ENCODE measurements around the gene NOL4L.

NOL4L gene

DNA sequence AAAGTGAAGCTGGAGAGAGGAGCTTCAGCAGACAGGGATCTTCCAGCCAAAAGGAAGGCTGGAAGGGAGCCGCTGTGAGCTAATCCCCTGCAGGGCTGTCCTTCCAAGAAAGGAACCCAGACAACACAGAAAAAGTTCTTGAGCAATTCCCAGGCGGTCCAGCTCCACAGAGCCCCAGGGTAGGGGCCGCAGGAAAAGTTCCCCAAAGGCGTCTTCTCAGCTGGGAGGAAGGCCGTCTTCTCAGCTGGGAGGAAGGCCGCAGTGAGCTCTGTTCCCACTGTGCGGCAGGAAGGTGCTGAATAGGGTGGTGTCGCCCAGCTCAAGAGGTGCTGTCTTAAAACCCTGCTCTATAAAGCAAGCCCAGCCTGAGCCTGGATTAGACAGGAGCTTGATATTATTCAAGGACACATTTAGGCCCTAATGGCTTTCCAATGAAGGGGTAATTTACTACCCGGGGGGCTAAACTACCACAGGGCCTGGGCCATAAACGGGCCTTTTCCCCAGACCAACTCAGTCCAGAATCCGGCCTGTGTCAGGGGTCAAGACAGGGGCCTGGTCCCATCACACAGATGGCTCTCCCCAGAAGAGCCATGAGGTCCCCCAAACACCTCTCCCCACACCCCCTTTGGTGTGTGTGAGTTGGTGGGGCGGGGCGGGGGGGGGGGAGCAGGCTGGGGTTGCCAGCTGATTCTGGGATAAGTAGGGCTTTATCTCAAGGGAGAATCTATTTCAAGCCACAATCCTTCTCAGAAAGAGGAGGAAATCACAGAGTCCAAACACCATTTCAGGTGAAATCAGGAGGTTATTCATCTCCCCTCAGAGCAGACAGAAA, 103.6 kb downstream of the NOL4L start:
- peaks cover 24% of the 10 kb centered on the region for H3K4me1 ChIP-seq (ENCODE audit: insufficient read depth, low read length)
- H3K9me3 ChIP-seq (ENCODE audit: control insufficient read depth, insufficient read depth, low read length): no peaks in the 10 kb centered on the region
- H3K9ac ChIP-seq (ENCODE audit: low read depth, low read length): peak overlapping the region; percentile 58
- no peaks in the 10 kb centered on the region for H3K36me3 ChIP-seq (ENCODE audit: insufficient read depth, low read length)

DNA sequence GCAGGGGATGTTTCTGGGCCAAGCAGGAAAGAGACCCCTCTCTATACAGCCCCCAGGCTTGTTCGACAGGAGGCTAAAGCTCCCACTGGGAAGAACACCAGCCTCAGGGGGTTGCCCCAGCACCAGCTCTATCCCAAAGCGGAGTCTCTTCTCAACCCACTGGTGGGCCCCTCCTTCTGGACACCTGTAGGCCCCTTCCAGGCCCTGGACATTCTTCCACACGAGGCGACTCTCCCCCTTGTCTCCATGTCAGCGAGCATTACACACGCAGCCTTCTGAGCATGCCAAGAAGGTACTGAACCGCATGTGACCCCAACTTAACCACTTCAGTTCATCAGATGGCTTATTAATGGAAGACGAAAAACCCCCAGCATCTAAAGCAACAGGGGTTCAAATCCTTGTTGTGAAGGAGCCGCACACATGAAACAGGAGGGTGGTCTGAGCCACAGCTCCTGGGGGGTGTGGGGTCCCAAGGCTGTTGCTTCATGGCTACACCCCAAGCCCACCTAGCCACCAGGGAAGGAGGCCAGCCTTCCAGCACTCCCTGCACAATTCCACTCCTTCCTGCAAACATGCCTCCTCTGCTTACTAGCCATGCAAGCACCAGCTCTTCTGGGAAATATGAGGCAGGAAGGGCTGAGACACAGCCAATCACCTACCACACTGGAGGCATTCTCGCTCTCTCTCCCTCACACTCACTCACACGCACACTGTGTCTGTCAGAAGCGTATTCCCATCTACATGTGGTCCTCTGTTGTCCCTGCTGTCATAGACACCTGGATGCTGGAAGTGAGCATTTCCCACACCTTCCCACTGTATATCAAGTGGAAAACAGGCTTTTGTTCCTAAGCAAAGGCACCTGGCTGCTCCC, 104.5 kb downstream of the NOL4L start:
- no peaks in the 10 kb centered on the region for H3K36me3 ChIP-seq (ENCODE audit: insufficient read depth, low read length)
- H3K9me3 ChIP-seq (ENCODE audit: control insufficient read depth, insufficient read depth, low read length): no peaks in the 10 kb centered on the region
- peaks cover 28% of the 10 kb centered on the region for H3K4me1 ChIP-seq (ENCODE audit: insufficient read depth, low read length)
- H3K9ac ChIP-seq (ENCODE audit: low read depth, low read length): no peak overlapping the region

DNA sequence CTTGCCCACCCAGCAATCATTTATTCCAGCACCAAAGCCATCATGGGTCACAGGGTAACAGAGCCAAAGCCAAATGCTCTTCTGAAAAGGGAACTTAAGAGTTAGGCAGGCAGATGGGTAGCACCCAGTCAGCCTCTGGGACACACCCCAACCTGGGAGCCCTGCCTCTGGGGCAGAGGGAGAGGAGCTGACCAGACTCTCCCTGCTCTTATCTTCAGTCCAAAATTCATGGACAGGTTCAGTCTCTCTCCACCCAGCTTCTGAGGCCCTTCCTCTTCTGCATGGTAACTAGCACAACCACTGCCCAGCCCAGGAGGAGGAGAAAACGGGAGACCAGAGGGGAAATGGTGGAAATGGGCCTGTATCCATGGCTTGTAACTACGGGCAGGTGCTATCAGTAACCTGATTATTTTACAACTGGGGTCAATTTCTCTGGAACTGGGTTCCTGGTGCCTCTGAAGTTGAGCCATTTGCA, 105.4 kb downstream of the NOL4L start:
- Histone ChIP-seq H3K4me1 (ENCODE audit: insufficient read depth, low read length) (peaks cover 31% of the 10 kb centered on the region), H3K9me3 (ENCODE audit: control insufficient read depth, insufficient read depth, low read length) (no peaks in the 10 kb centered on the region), H3K36me3 (ENCODE audit: insufficient read depth, low read length) (no peaks in the 10 kb centered on the region), H3K9ac (ENCODE audit: low read depth, low read length) (no peak overlapping the region)

DNA sequence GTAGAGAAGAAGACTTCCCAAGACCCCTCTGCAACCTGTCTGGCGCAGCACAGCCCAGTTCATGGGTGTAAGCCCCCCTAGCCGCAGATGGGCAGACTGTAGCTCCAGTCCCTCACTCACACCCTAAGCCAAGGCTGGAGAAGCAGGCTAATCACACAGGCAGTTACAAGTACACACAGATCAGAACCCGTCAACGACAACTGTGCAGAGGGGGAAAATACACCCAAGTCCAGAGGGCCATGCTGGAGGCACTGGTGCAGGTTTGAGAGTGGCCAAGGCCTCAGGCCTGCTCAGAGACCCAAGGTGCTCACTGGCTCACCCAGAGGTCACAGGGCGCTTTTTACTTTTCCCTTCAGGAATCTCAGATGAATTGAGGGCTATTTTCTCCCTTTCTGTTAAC, 106.1 kb downstream of the NOL4L start:
- Histone ChIP-seq H3K36me3 (ENCODE audit: insufficient read depth, low read length) (no peaks in the 10 kb centered on the region), H3K9ac (ENCODE audit: low read depth, low read length) (no peak overlapping the region), H3K4me1 (ENCODE audit: insufficient read depth, low read length) (peaks cover 35% of the 10 kb centered on the region), H3K9me3 (ENCODE audit: control insufficient read depth, insufficient read depth, low read length) (no peaks in the 10 kb centered on the region)

DNA sequence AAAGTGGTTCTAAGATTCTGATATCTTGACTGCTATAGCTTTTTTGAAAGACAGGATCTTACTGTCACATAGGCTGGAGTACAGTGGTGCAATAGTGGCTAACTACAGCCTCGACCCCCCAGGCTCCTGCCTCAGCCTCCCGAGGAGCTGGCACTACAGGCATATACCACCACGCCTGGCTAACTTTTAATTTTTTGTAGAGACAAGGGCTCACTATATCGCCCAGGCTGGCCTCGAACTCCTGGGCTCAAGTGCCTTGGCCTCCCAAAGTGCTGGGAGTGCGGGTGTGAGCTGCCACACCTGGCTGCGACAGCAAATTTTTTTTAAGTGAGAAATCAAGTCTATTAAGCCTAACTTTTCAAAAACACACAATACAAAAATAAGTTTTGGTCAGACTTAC, 106.6 kb downstream of the NOL4L start:
- Histone ChIP-seq H3K36me3 (ENCODE audit: insufficient read depth, low read length) (no peaks in the 10 kb centered on the region), H3K9ac (ENCODE audit: low read depth, low read length) (no peak overlapping the region), H3K4me1 (ENCODE audit: insufficient read depth, low read length) (peaks cover 35% of the 10 kb centered on the region), H3K9me3 (ENCODE audit: control insufficient read depth, insufficient read depth, low read length) (no peaks in the 10 kb centered on the region)

DNA sequence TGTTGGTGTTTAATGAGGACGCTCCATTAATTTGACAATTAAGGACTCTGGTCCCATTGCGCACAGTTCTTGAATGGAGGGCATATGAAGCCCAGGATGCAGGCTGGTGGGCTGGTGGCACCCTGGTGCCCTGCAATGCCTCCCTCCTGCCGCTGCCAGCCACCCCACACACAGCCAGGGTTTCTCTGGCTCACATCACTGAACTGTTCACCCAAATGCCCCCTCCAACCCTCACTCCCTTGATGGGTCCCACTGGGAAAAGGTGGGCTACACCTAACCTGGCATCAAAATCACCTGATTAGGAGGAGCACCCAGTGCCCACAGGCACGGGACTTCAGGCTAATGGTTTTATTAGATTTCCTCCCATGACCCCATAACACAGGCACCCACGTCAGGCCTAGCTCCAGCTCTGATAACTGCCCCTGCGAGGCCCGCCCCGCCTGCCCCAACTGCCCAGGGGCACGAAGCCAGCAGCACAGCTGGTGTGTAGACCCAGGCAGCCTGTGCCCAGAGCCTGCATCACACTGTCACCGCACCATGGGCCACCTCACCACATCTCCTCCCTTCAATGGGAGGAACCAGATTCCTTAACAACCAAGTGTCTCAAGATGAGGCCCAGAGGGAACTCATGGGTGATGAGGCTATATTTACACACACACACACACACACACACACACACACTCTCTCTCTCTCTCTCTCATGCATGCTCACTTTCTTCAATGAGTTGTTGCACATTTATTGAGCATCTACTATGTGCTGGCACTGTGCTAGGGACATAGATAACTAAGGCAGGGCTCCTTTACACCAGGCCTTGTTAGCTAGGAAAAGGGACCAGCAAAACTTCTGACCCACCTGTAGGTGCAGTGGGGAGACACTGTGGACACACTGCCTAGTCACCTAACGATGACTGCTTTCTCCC, 107.3 kb downstream of the NOL4L start:
- Histone ChIP-seq H3K36me3 (ENCODE audit: insufficient read depth, low read length) (no peaks in the 10 kb centered on the region), H3K9me3 (ENCODE audit: control insufficient read depth, insufficient read depth, low read length) (no peaks in the 10 kb centered on the region), H3K4me1 (ENCODE audit: insufficient read depth, low read length) (peaks cover 35% of the 10 kb centered on the region), H3K9ac (ENCODE audit: low read depth, low read length) (no peak overlapping the region)

DNA sequence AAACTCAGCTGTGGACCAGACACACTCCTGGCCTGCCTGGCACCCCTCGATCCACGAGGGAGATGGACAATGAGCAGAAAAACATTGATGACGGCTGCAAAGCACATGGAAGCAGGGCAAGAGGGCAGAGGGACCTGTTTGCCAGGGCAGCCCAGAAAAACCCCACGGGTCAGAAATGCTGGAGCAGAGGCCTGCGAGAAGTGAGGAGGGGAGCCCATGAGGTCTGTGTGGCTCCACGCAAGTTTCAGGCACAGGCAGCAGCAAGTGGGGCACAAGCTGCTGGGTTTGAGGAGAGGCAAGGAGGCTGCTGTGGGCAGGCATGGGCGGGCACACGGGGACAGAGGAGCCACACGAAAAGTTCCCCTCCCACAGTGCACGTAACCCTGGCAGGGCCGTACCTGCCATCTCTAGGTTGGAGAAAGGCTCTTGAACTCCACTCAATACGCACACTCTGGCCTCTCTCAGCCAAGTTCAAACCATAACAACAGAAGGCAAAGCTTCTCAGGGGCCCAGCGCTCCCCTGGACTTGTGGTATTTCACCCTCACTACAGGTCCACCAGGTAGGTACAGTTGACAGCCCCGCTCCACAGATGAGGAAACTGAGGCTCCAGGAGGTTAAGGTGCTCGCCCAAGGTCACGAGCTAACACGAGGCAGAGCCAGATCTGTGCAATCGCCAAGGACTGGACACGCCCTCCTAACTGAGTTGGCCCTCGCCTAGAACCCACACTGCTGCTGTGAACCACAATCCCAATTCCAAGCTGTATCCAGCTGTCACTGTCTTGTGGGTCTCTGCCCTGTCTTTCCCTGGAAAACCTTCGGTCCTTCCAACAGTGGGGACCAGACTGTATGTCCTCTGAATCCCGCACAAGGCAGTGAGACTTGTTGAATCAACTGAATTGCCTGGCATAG, 108.2 kb downstream of the NOL4L start:
- Histone ChIP-seq H3K4me1 (ENCODE audit: insufficient read depth, low read length) (peaks cover 35% of the 10 kb centered on the region), H3K9me3 (ENCODE audit: control insufficient read depth, insufficient read depth, low read length) (no peaks in the 10 kb centered on the region), H3K9ac (ENCODE audit: low read depth, low read length) (no peak overlapping the region)

DNA sequence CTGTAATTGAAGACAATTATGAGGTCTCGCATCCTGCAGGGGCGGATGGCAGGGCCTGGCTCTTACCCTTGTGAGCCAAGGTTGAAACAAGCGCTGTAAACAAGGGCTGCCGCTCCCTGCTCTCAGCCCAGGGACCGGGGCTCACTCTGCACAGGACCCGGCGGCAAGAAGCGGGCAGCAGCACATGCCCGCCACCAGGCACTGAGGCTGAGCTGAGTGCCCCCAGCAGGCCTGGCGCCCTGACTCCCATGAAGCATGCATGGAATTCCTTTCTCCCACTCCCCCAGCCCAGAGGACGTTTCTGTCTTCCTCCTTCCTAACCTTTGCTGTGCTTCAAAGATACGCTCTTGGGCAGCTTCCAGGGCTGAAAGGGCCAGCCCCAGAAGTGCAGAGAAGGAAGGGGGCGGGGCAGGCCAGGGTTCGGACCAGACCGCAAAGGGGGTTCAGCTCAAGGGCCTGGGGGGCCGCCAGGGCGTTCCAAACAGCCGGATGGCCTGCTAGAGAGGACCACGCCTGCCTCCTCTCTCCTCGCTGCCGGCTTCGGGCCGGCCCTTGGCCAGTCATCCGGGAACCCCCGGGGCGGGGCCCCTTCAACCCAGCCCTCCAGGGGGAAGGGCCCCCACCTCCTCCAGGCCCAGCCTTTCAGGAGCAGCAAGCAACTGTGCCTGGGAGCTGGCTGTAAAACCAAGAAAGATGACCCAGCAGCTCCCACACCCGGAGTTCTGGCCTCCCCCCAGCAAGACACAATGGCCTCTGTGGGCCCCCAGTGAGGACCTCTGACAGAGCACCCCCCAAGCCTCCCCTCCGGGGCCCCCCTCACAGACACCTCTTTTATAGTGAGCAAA, 109.9 kb downstream of the NOL4L start:
- no peaks in the 10 kb centered on the region for H3K9me3 ChIP-seq (ENCODE audit: control insufficient read depth, insufficient read depth, low read length)
- H3K9ac ChIP-seq (ENCODE audit: low read depth, low read length): peak overlapping the region; percentile 17

More for the DNA sequence above, 108.2 kb downstream of the NOL4L start:
- no peaks in the 10 kb centered on the region for H3K36me3 ChIP-seq (ENCODE audit: insufficient read depth, low read length)

DNA sequence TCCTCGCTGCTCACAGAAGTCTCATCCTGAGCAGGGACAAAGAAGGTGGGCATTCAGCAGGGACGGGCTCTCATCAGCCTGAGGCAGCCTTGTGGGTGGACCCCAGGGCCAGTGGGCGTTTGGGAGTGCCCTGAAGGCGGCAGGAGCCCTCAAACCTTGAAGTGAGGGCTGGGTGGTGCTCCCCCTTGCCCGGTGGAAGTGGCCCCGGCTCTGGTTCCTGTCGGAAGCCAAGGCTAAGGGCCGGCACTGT, 110.5 kb downstream of the NOL4L start:
- peak overlapping the region; percentile 17; the same call in 1 of the 2 replicates for H3K9ac ChIP-seq (ENCODE audit: low read depth, low read length)
- peaks cover 24% of the 10 kb centered on the region for H3K4me1 ChIP-seq (ENCODE audit: insufficient read depth, low read length)
- H3K9me3 ChIP-seq (ENCODE audit: control insufficient read depth, insufficient read depth, low read length): no peaks in the 10 kb centered on the region
- no peaks in the 10 kb centered on the region for H3K36me3 ChIP-seq (ENCODE audit: insufficient read depth, low read length)

More for the DNA sequence above, 109.9 kb downstream of the NOL4L start:
- peaks cover 21% of the 10 kb centered on the region for H3K4me1 ChIP-seq (ENCODE audit: insufficient read depth, low read length)
- no peaks in the 10 kb centered on the region for H3K36me3 ChIP-seq (ENCODE audit: insufficient read depth, low read length)

DNA sequence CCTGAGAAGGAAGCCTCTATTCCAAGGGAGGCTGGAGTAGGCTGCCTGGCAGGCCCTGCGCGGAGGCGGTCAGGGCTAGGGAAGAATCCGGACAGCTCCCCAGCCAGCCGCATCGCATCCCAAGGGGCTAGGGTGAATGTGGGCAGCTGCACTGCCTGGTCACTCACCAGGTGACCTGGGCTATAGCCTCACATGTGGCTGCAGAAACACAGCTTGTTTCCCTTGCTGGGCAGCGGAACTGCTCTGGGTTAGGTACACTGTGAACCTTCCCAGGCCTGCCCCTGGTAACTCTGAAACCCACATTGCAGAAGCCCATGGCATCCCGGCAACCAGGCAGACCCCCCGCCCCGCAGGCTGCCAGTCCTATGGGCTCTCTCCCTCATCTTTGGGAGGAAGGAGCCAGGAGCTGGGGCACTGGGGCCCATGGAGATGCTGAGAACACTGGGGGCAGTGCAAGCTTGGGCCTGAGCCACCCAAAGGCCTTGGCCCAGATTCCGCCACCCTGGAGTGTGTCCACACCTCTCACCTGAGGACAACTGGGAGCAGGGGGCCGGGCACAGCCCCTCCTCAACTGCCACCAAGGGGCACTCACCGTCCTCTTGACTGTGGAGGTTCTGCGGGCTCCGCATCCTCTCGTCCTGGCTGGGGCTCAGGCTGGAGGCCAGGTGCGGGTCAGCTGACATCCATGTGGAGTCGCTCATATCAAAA, 111.0 kb downstream of the NOL4L start:
- peaks cover 26% of the 10 kb centered on the region for H3K4me1 ChIP-seq (ENCODE audit: insufficient read depth, low read length)
- H3K9ac ChIP-seq (ENCODE audit: low read depth, low read length): no peak overlapping the region
- no peaks in the 10 kb centered on the region for H3K9me3 ChIP-seq (ENCODE audit: control insufficient read depth, insufficient read depth, low read length)
- no peaks in the 10 kb centered on the region for H3K36me3 ChIP-seq (ENCODE audit: insufficient read depth, low read length)

DNA sequence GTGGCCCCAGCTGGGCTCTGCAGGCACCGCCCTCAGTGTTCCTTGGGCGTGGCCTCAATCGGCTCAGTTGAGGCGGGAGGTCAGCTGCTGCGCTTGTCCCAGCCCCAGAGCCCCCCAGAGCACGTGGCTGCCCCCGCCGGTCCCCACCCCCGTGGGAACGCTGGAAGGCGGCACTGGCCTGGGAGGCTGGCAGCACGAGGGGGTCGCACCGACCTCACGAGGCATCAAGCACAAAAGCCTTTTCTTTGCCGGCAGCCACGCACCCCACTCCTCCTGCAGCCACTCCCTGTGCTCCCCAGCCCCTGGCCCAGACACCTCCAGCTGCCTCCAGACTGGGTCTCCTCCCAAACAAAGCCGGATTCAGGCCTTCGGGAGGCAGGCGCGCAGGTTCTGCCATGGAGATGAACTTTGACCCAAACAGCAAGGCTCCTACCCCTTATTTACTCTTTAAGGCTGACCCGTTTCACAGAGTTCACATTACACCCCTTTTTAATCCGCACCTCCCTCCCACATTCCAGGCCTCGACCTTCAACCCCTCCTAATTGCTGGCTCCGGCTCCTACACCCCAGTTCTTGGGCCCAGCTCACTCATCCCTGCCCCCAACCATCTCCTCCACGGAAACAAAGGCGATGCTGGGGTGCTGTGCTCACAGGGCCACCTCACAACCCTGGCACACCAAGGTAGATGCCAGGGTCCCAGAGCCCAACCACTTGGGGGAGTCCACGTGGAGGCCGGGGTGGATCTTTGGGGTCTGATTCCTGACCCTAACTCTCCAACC, 111.7 kb downstream of the NOL4L start:
- Histone ChIP-seq H3K4me1 (ENCODE audit: insufficient read depth, low read length) (peaks cover 26% of the 10 kb centered on the region), H3K9me3 (ENCODE audit: control insufficient read depth, insufficient read depth, low read length) (no peaks in the 10 kb centered on the region), H3K9ac (ENCODE audit: low read depth, low read length) (no peak overlapping the region), H3K36me3 (ENCODE audit: insufficient read depth, low read length) (no peaks in the 10 kb centered on the region)
